HepG2 (cell line): Measurements from ENCODE around the gene CFAP97. TPM values are rescaled to one million over a fixed set of nuclear protein-coding genes. Genes with fewer than 3 reads are reported as not detected.

Experiments used
- BCLAF1 ChIP-seq: fragments of 450-650 bp; IDR thresholded peaks from 2 replicates; pipeline ENCODE4 v1.6.1; 2017; ENCODE audit warnings: mild to moderate bottlenecking
- DR1 ChIP-seq: sonication (generic); formaldehyde crosslinking; IDR thresholded peaks from 2 replicates; pipeline ENCODE4 v1.8.0; 2021; ENCODE audit warnings: mild to moderate bottlenecking, missing genetic modification reagents, inconsistent platforms
- EHMT2 ChIP-seq: fragments of 200-600 bp; sonication (generic); IDR thresholded peaks from 2 replicates; pipeline ENCODE4 v1.7.0; 2017; ENCODE audit warnings: antibody characterized with exemption, low read depth, low read length, borderline replicate concordance
- ETV6 ChIP-seq: sonication (generic); formaldehyde crosslinking; conservative IDR thresholded peaks from 2 replicates; pipeline ENCODE4 v1.4.0; 2020; ENCODE audit warnings: missing genetic modification reagents
- FLYWCH1 ChIP-seq: sonication (generic); formaldehyde crosslinking; IDR thresholded peaks from 2 replicates; pipeline ENCODE4 v1.8.1; 2023; ENCODE audit warnings: mild to moderate bottlenecking, missing genetic modification reagents
- HNF1B ChIP-seq: sonication (generic); formaldehyde crosslinking; IDR thresholded peaks from 2 replicates; pipeline ENCODE4 v1.5.1; 2020; ENCODE audit warnings: mild to moderate bottlenecking, moderate library complexity, missing genetic modification reagents
- JUN ChIP-seq: sonication (generic); formaldehyde crosslinking; IDR thresholded peaks from 2 replicates; pipeline ENCODE4 v1.4.0; 2020; ENCODE audit warnings: mild to moderate bottlenecking, missing genetic modification reagents
- KDM1A ChIP-seq: IDR thresholded peaks from 2 replicates; pipeline ENCODE4 v1.6.1; 2016; ENCODE audit warnings: missing compliant biosample characterization
- KDM4B ChIP-seq: sonication (generic); formaldehyde crosslinking; IDR thresholded peaks from 2 replicates; pipeline ENCODE4 v1.4.0; 2020; ENCODE audit warnings: missing genetic modification reagents
- NR2F6 ChIP-seq, 2 experiments: IDR thresholded peaks; 2 replicates each; pipeline ENCODE4 v1.6.1; 2016; ENCODE audit warnings: antibody characterized with exemption in 1 of 2, mild to moderate bottlenecking in 1 of 2
- POLR2AphosphoS2 ChIP-seq: IDR thresholded peaks from 2 replicates; pipeline ENCODE4 v1.6.1; 2011; ENCODE audit warnings: low read depth, low read length, improper control_type of control experiment
- PPARG ChIP-seq: conservative IDR thresholded peaks from 2 replicates; pipeline ENCODE4 v1.6.1; 2016; ENCODE audit warnings: missing biosample characterization, missing genetic modification reagents
- SNRNP70 ChIP-seq: fragments of 200-400 bp; formaldehyde crosslinking; IDR thresholded peaks from 2 replicates; pipeline ENCODE4 v1.6.1; 2017; ENCODE audit warnings: mild to moderate bottlenecking, low read depth, low read length, moderate library complexity
- TAF15 ChIP-seq: fragments of 200-400 bp; formaldehyde crosslinking; IDR thresholded peaks from one replicate; pipeline ENCODE4 v1.6.1; 2018; ENCODE audit warnings: mild to moderate bottlenecking, low read depth, low read length; ENCODE audit not compliant: poor library complexity, severe bottlenecking
- TEF ChIP-seq: sonication (generic); formaldehyde crosslinking; IDR thresholded peaks from 2 replicates; pipeline ENCODE4 v1.5.0; 2020; ENCODE audit warnings: missing genetic modification reagents
- ZKSCAN1 ChIP-seq: fragments of 150-350 bp; IDR thresholded peaks from 2 replicates; pipeline ENCODE4 v1.6.1; 2014; ENCODE audit warnings: low read length
- ZMYM2 ChIP-seq: sonication (generic); formaldehyde crosslinking; IDR thresholded peaks from 2 replicates; pipeline ENCODE4 v1.8.0; 2022; ENCODE audit warnings: mild to moderate bottlenecking, missing genetic modification reagents
- ZNF232 ChIP-seq: sonication (generic); formaldehyde crosslinking; IDR thresholded peaks from 2 replicates; pipeline ENCODE4 v1.4.0; 2020; ENCODE audit warnings: missing genetic modification reagents, borderline replicate concordance
- ZNF326 ChIP-seq: sonication (generic); formaldehyde crosslinking; IDR thresholded peaks from 2 replicates; pipeline ENCODE4 v1.4.0; 2020; ENCODE audit warnings: missing genetic modification reagents, borderline replicate concordance
- ZNF329 ChIP-seq: sonication (generic); formaldehyde crosslinking; IDR thresholded peaks from 2 replicates; pipeline ENCODE4 v1.9.0; 2021; ENCODE audit warnings: low read depth, mild to moderate bottlenecking, missing genetic modification reagents
- ZNF547 ChIP-seq: sonication (generic); formaldehyde crosslinking; IDR thresholded peaks from 2 replicates; pipeline ENCODE4 v1.5.1; 2020; ENCODE audit warnings: mild to moderate bottlenecking, missing genetic modification reagents
- ZNF556 ChIP-seq: sonication (generic); formaldehyde crosslinking; IDR thresholded peaks from 2 replicates; pipeline ENCODE4 v1.4.0; 2020; ENCODE audit warnings: mild to moderate bottlenecking, missing genetic modification reagents, borderline replicate concordance
- ZNF660 ChIP-seq: sonication (generic); formaldehyde crosslinking; IDR thresholded peaks from 2 replicates; pipeline ENCODE4 v1.5.1; 2020; ENCODE audit warnings: mild to moderate bottlenecking, low read depth, missing genetic modification reagents, borderline replicate concordance
- ZNF761 ChIP-seq: sonication (generic); formaldehyde crosslinking; conservative IDR thresholded peaks from 2 replicates; pipeline ENCODE4 v1.4.0; 2020; ENCODE audit warnings: mild to moderate bottlenecking, missing genetic modification reagents
- polyA plus RNA-seq, 8 experiments: library from polyadenylated mRNA; depleted of rRNA in 3 of 8; stranded (reverse) in 7 of 8; unstranded in 1 of 8; fragments of >200 nt; fragmentation: Illumina TruSeq in 4 of 8; extraction: Trizol in 4 of 8; gene quantifications; 2 replicates each; pipeline versions ENCODE4 v1.2.1 to v1.2.3, GENCODE V29; 2011 to 2016; ENCODE audit warnings: low read depth in 4 of 8, missing spikeins in 1 of 8, mixed read lengths in 1 of 8; ENCODE audit not compliant: insufficient read depth in 1 of 8
- total RNA-seq, 5 experiments: library from RNA; depleted of rRNA; stranded (reverse); fragments of >200 nt; fragmentation: Illumina TruSeq; extraction: Trizol; gene quantifications; 2 replicates each; pipeline ENCODE4 v1.2.3, GENCODE V29; 2016; ENCODE audit warnings: low read depth in 1 of 5

CFAP97 gene
- total and polyA plus RNA-seq, 2 of the 13 experiments (the other 11 are each of a cell fraction or from before 2014, with no cell fraction given) = 32.1 to 44.4 TPM

- no peak for TF ChIP-seq ZNF547 (CRISPR knock-in tag)
- TF ChIP-seq ZNF232 (CRISPR knock-in tag) = no peak
- no peak for TF ChIP-seq TEF (CRISPR knock-in tag)
- no peak for TF ChIP-seq EHMT2
- no peak for TF ChIP-seq ZMYM2 (CRISPR knock-in tag)
- no peak for TF ChIP-seq JUN (CRISPR knock-in tag)
- no peak; the same call in 1 of the 2 replicates for TF ChIP-seq ZNF556 (CRISPR knock-in tag)
- TF ChIP-seq HNF1B = peak; percentile 56; the same call in 1 of the 2 replicates
- no peak; the same call in 1 of the 2 replicates for TF ChIP-seq DR1 (CRISPR knock-in tag)
- TF ChIP-seq ZNF761 (CRISPR knock-in tag) = no peak
- no peak for TF ChIP-seq SNRNP70
- TF ChIP-seq FLYWCH1 (CRISPR knock-in tag) = no peak
- no peak for TF ChIP-seq ZNF660 (CRISPR knock-in tag)
- no peak for TF ChIP-seq ZKSCAN1
- TF ChIP-seq ZNF329 (CRISPR knock-in tag) = peak; percentile 86; the same call in 1 of the 2 replicates
- TF ChIP-seq KDM4B (CRISPR knock-in tag) = no peak
- TF ChIP-seq TAF15 = no peak
- TF ChIP-seq KDM1A (CRISPR knock-in tag) = peak; percentile 27; the same call in 1 of the 2 replicates
- TF ChIP-seq BCLAF1 = no peak
- TF ChIP-seq ETV6 = 0 out of 2 replicates have a peak, but pooled peaks have one; percentile 9
- no peak for TF ChIP-seq ZNF326 (CRISPR knock-in tag)
- no peak; the same call in 1 of the 2 replicates for TF ChIP-seq NR2F6 (IDR thresholded peaks at IDR 0.05)
- peak; percentile 52; the same call in 1 of the 2 replicates for TF ChIP-seq NR2F6 (CRISPR knock-in tag; IDR thresholded peaks at IDR 0.05)
- no peak for TF ChIP-seq PPARG (CRISPR knock-in tag)
- TF ChIP-seq POLR2AphosphoS2 = no peak
These were observed 5.4 kb upstream of the CFAP97 start, which contains the start of gene SNX25 (continued) for GRCh38 chr4:185209031-185209851.
